ENCODE data around the gene CKS1B.
A peak's percentile ranks its signal among the peaks of the same experiment; 100 is the strongest.
"Not testable (repeated sequence)": the region's sequence is repeated elsewhere in the genome, so short reads cannot be mapped to it uniquely, and the experiment has no call there.

Gene CKS1B

GRCh38 chr1:154964359-154964758 is 10.1 kb upstream of the CKS1B start:
- DNase-seq (ENCODE audit: low read depth): no peak

GRCh38 chr1:154966111-154966510 is 8.4 kb upstream of the CKS1B start:
- no peak for DNase-seq (ENCODE audit: low read depth)

- no peak for DNase-seq (ENCODE audit: low read depth)
Observed at GRCh38 chr1:154967331-154967950, 7.0 kb upstream of the CKS1B start.

GRCh38 chr1:154968731-154969130 is 5.8 kb upstream of the CKS1B start:
- DNase-seq (ENCODE audit: low read depth): no peak

- no peak for DNase-seq (ENCODE audit: low read depth)
Observed at GRCh38 chr1:154969246-154969645, 5.2 kb upstream of the CKS1B start.

- no peak for DNase-seq (ENCODE audit: low read depth)
Observed at GRCh38 chr1:154969860-154970452, 4.5 kb upstream of the CKS1B start.

- DNase-seq (ENCODE audit: low read depth): peak; percentile 96
Observed at GRCh38 chr1:154970631-154971340, 3.7 kb upstream of the CKS1B start, which contains the start of gene SHC1. Gene SHC1, minus strand, starts transcription at chr1:154970747. Its CDS starts 221 bp downstream, at chr1:154970526.

GRCh38 chr1:154971341-154971998 is 3.0 kb upstream of the CKS1B start:
- DNase-seq (ENCODE audit: low read depth): no peak

- no peak for DNase-seq (ENCODE audit: low read depth)
Observed at GRCh38 chr1:154972213-154972516, 2.3 kb upstream of the CKS1B start.

GRCh38 chr1:154972517-154973343 is 1.8 kb upstream of the CKS1B start:
- peak; percentile 97 for DNase-seq (ENCODE audit: low read depth)

GRCh38 chr1:154973344-154974101 is 958 bp upstream of the CKS1B start:
- DNase-seq (ENCODE audit: low read depth): peak; percentile 97

GRCh38 chr1:154974808-154975408 is 427 bp downstream of the CKS1B start:
- peak; percentile 93 for DNase-seq (ENCODE audit: low read depth)

GRCh38 chr1:154975409-154976059 is 1.1 kb downstream of the CKS1B start:
- DNase-seq (ENCODE audit: low read depth): peak; percentile 61

- DNase-seq (ENCODE audit: low read depth): not testable (repeated sequence)
Observed at GRCh38 chr1:154977762-154978161, 3.3 kb downstream of the CKS1B start.

GRCh38 chr1:154978360-154978759 is 3.9 kb downstream of the CKS1B start:
- DNase-seq (ENCODE audit: low read depth): no peak

GRCh38 chr1:154982341-154982740 is 7.9 kb downstream of the CKS1B start:
- no peak for DNase-seq (ENCODE audit: low read depth)

- DNase-seq (ENCODE audit: low read depth): peak; percentile 100
Observed at GRCh38 chr1:154982897-154983648, 8.6 kb downstream of the CKS1B start, which contains the start of gene FLAD1. Gene FLAD1, plus strand, starts transcription at chr1:154983344. Its CDS starts 351 bp downstream, at chr1:154983695.

- no peak for DNase-seq (ENCODE audit: low read depth)
Observed at GRCh38 chr1:154983776-154984466, 9.4 kb downstream of the CKS1B start.

GRCh38 chr1:154986736-154987135 is 12.3 kb downstream of the CKS1B start:
- DNase-seq (ENCODE audit: low read depth): not testable (repeated sequence)

Measured in fibroblast of gingiva (primary cell).